ENCODE results near the gene ZDHHC3. TPM values are rescaled to one million over a fixed set of nuclear protein-coding genes. Genes with fewer than 3 reads are reported as not detected.

The ZDHHC3 gene
- total and polyA plus RNA-seq, 4 donors = 15.4 to 43.0 (median 24.4) TPM

DNA sequence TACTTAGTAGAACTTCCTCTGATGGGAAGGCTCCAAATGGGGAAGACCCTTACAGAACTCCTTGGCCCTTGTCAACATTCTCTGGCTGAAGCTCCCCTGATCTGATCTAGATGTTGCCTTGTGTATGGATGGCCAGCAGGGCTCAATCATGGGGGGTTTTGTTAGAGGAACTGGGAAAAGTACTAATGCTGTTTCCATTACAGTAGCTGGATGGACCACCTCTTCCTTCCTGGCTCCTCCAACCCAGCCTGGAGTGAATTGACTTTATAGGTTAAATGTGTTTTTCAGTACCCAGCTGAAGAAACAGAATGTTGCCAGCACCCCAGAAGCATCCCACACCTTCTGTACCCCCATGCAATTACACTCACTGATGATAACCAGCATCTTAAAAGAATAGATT, 27.4 kb upstream of the ZDHHC3 start (continued):
- no peak for TF ChIP-seq RXRA (IDR thresholded peaks at IDR 0.05)
- TF ChIP-seq RAD21 (IDR thresholded peaks at IDR 0.05) = no peak
- no peak for TF ChIP-seq SP1 (IDR thresholded peaks at IDR 0.05)
- no peak for TF ChIP-seq GABPA (IDR thresholded peaks at IDR 0.05 in 1 of 2, conservative IDR thresholded peaks at IDR 0.05 in 1 of 2)

DNA sequence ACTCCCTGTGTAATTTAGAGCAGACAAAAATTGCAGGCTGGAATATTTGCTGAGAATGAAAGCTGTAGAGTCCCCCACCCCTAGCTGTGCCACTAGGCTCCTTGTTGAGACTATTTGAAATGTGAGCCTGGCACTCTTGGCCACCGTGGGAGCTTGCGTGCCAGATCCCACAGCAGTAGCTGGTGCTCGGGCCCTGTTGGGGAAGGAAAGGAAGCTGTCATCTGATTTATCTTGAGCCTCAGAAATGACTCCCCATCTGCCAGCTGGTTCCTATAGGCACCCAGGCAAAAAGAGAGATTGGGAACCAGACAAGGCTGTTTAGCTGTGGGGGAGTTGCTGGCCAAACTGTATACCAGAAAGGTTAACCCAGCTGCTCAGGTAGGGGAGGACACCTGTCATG, 26.7 kb upstream of the ZDHHC3 start:
- 84% methylated on average over 3 of the region's 3 CpGs for WGBS

More for the DNA sequence above, 26.7 kb upstream of the ZDHHC3 start:
- Histone ChIP-seq H3K36me3 (ENCODE audit: control insufficient read depth in 4 of 4, insufficient read depth in 3 of 4, low read depth in 1 of 4, low read length in 3 of 4) (peaks cover 9 to 34% (median 16%) of the 10 kb centered on the region in 4 donors), H3K27me3 (ENCODE audit: control insufficient read depth in 4 of 4, insufficient read depth in 4 of 4, low read length in 3 of 4) (no peaks in the 10 kb centered on the region), H3K27ac (ENCODE audit: low read depth in 1 of 2, low read length in 2 of 2) (no peak overlapping the region), H3K4me3 (ENCODE audit: low read depth in 1 of 3, low read length in 3 of 3) (no peak overlapping the region), H3K9ac (ENCODE audit: low read depth in 1 of 2, low read length in 2 of 2) (no peak overlapping the region), H3K9me3 (ENCODE audit: control insufficient read depth in 4 of 4, low read length in 3 of 4) (no peaks in the 10 kb centered on the region), H3K4me1 (ENCODE audit: control insufficient read depth in 4 of 4, insufficient read depth in 4 of 4, low read length in 3 of 4) (peaks cover 0 to 6% (median 2%) of the 10 kb centered on the region in 4 donors)
- TF ChIP-seq TAF1 (conservative IDR thresholded peaks at IDR 0.05) = no peak
- no peak for TF ChIP-seq HNF4G (IDR thresholded peaks at IDR 0.05)
- TF ChIP-seq GABPA (IDR thresholded peaks at IDR 0.05 in 1 of 2, conservative IDR thresholded peaks at IDR 0.05 in 1 of 2) = no peak
- no peak for TF ChIP-seq REST (IDR thresholded peaks at IDR 0.05)
- TF ChIP-seq RXRA (IDR thresholded peaks at IDR 0.05) = no peak
- no peak for TF ChIP-seq EGR1 (IDR thresholded peaks at IDR 0.05; ENCODE audit: low read depth in 2 of 2)
- TF ChIP-seq JUND (IDR thresholded peaks at IDR 0.05) = no peak
- TF ChIP-seq RAD21 (IDR thresholded peaks at IDR 0.05) = no peak
- no peak for TF ChIP-seq FOXA2 (IDR thresholded peaks at IDR 0.05)
- TF ChIP-seq, protein P1, sequence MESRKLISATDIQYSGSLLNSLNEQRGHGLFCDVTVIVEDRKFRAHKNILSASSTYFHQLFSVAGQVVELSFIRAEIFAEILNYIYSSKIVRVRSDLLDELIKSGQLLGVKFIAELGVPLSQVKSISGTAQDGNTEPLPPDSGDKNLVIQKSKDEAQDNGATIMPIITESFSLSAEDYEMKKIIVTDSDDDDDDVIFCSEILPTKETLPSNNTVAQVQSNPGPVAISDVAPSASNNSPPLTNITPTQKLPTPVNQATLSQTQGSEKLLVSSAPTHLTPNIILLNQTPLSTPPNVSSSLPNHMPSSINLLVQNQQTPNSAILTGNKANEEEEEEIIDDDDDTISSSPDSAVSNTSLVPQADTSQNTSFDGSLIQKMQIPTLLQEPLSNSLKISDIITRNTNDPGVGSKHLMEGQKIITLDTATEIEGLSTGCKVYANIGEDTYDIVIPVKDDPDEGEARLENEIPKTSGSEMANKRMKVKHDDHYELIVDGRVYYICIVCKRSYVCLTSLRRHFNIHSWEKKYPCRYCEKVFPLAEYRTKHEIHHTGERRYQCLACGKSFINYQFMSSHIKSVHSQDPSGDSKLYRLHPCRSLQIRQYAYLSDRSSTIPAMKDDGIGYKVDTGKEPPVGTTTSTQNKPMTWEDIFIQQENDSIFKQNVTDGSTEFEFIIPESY (IDR thresholded peaks at IDR 0.05) = no peak
- TF ChIP-seq, protein P2, sequence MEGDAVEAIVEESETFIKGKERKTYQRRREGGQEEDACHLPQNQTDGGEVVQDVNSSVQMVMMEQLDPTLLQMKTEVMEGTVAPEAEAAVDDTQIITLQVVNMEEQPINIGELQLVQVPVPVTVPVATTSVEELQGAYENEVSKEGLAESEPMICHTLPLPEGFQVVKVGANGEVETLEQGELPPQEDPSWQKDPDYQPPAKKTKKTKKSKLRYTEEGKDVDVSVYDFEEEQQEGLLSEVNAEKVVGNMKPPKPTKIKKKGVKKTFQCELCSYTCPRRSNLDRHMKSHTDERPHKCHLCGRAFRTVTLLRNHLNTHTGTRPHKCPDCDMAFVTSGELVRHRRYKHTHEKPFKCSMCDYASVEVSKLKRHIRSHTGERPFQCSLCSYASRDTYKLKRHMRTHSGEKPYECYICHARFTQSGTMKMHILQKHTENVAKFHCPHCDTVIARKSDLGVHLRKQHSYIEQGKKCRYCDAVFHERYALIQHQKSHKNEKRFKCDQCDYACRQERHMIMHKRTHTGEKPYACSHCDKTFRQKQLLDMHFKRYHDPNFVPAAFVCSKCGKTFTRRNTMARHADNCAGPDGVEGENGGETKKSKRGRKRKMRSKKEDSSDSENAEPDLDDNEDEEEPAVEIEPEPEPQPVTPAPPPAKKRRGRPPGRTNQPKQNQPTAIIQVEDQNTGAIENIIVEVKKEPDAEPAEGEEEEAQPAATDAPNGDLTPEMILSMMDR (IDR thresholded peaks at IDR 0.05; ENCODE audit: low read depth, low read length, missing input control) = no peak
- no peak for TF ChIP-seq HNF4A (conservative IDR thresholded peaks at IDR 0.05)
- no peak for TF ChIP-seq FOXA1 (IDR thresholded peaks at IDR 0.05)
- no peak for TF ChIP-seq SP1 (IDR thresholded peaks at IDR 0.05)
- TF ChIP-seq, protein P3, sequence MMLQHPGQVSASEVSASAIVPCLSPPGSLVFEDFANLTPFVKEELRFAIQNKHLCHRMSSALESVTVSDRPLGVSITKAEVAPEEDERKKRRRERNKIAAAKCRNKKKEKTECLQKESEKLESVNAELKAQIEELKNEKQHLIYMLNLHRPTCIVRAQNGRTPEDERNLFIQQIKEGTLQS (IDR thresholded peaks at IDR 0.05) = no peak
- no peak for TF ChIP-seq NR2F2 (IDR thresholded peaks at IDR 0.05)
- TF ChIP-seq MAX (IDR thresholded peaks at IDR 0.05) = no peak
- TF ChIP-seq YY1 (IDR thresholded peaks at IDR 0.05) = no peak
- DNase-seq (ENCODE audit: low spot score) = no peak

Measured in liver (tissue), 9 donors.